CD4-positive, alpha-beta T cell treated with Interleukin-1 beta for 1 hour (primary cell): ENCODE data around the gene ETDA.
A peak's percentile ranks its signal among the peaks of the same experiment; 100 is the strongest.
"Not testable (repeated sequence)": the region's sequence is repeated elsewhere in the genome, so short reads cannot be mapped to it uniquely, and the experiment has no call there.

Experiments used
- DNase-seq, 2 donors: peaks; one replicate each; pipeline ENCODE4 v3.0.0-alpha.2; 2020 to 2022

Gene ETDA

GRCh38 chrX:135252011-135252518 lies at the start of gene ETDA:
TSS of gene ETDA (plus strand) at chrX:135252061. CDS start at chrX:135253277, 1,216 bp downstream.
- not testable (repeated sequence) for DNase-seq

- peak in 1 of 2 donors; percentile 34 for DNase-seq
These were observed 45.4 kb upstream of the ETDA start for GRCh38 chrX:135206427-135206826.

- peak in 1 of 2 donors; percentile 17 for DNase-seq
These were observed 38.5 kb upstream of the ETDA start for GRCh38 chrX:135213200-135213844.

- DNase-seq: not testable (repeated sequence)
These were observed 5.9 kb upstream of the ETDA start for GRCh38 chrX:135245989-135246388.

- DNase-seq: not testable (repeated sequence)
These were observed 4.3 kb downstream of the ETDA start for GRCh38 chrX:135256087-135256684.

GRCh38 chrX:135256923-135257322 lies 5.1 kb downstream of the ETDA start:
- no peak for DNase-seq

GRCh38 chrX:135257469-135257868 lies 5.6 kb downstream of the ETDA start:
- DNase-seq: no peak

GRCh38 chrX:135260976-135261375 lies 9.1 kb downstream of the ETDA start:
- DNase-seq: not testable (repeated sequence)

- DNase-seq: not testable (repeated sequence)
These were observed 11.5 kb downstream of the ETDA start for GRCh38 chrX:135263376-135263775.

- no peak for DNase-seq
These were observed 12.3 kb downstream of the ETDA start for GRCh38 chrX:135264206-135264605.

GRCh38 chrX:135273162-135273561 lies 21.3 kb downstream of the ETDA start:
- DNase-seq: no peak

GRCh38 chrX:135275973-135276372 lies 24.1 kb downstream of the ETDA start:
- DNase-seq: no peak

- no peak for DNase-seq
These were observed 35.5 kb downstream of the ETDA start for GRCh38 chrX:135287266-135287823.

- DNase-seq: peak; percentile 60 to 62
These were observed 43.5 kb downstream of the ETDA start for GRCh38 chrX:135295238-135295943.

GRCh38 chrX:135295944-135296305 lies 44.1 kb downstream of the ETDA start:
- no peak for DNase-seq

- DNase-seq: no peak
These were observed 50.5 kb downstream of the ETDA start for GRCh38 chrX:135302269-135302873.
